T-cell (primary cell): ENCODE results near the gene TMEM156. TPM values are rescaled to one million over a fixed set of nuclear protein-coding genes. Genes with fewer than 3 reads are reported as not detected.

Experiments used
- ATAC-seq, 4 experiments: fragments of 200-7000 bp in 3 of 4; fragments of 150-1000 bp in 1 of 4; cut with Tn5 transposase; replicated peaks in 1 of 4; 1 replicate in 3 of 4; 2 replicates in 1 of 4; pipeline ENCODE4 v1.10.0; 2021; ENCODE audit warnings: moderate library complexity in 3 of 4, mild to moderate bottlenecking in 2 of 4, moderate number of reproducible peaks in 1 of 4
- CTCF ChIA-PET, 2 donors: fragments of 300-600 bp; sonication (Branson Sonifier 250); formaldehyde crosslinking; loops; one replicate each; lab custom pipeline; 2022; ENCODE audit warnings: antibody characterized with exemption in 2 of 2; lab: Charles Lee
- POLR2A ChIA-PET, 2 donors: fragments of 300-600 bp; sonication (Branson Sonifier 250); formaldehyde crosslinking; loops; one replicate each; lab custom pipeline; 2022; ENCODE audit warnings: antibody characterized with exemption in 2 of 2; lab: Charles Lee
- DNase-seq, 35 experiments: peaks; one replicate each; pipeline versions ENCODE4 v3.0.0 to v3.0.0-alpha.2; 2013 to 2023
- H3K27ac ChIP-seq: one replicate; pipeline ENCODE4 v1.5.1; 2013; ENCODE audit warnings: low read length
- H3K27me3 ChIP-seq, 2 experiments: replicated peaks in 1 of 2; 1 replicate in 1 of 2; 2 replicates in 1 of 2; pipeline versions ENCODE4 v1.6.1 to v1.7.0; 2013; ENCODE audit warnings: low read length in 1 of 2, mixed read lengths in 1 of 2; ENCODE audit not compliant: control insufficient read depth in 2 of 2, insufficient read depth in 2 of 2; ENCODE audit errors: extremely low read depth in 1 of 2
- H3K36me3 ChIP-seq, 2 donors: 1 replicate in 1 of 2; 2 replicates in 1 of 2; pipeline versions ENCODE4 v1.6.1 to v1.7.0; 2013; ENCODE audit warnings: low read length in 1 of 2; ENCODE audit not compliant: control insufficient read depth in 2 of 2, insufficient read depth in 1 of 2; ENCODE audit errors: extremely low read depth in 1 of 2
- H3K4me1 ChIP-seq, 2 experiments: 1 replicate in 1 of 2; 2 replicates in 1 of 2; pipeline versions ENCODE4 v1.6.1 to v1.7.0; 2013; ENCODE audit warnings: low read length in 2 of 2, mixed read lengths in 1 of 2; ENCODE audit not compliant: insufficient read depth in 2 of 2, control insufficient read depth in 1 of 2; ENCODE audit errors: extremely low read depth in 1 of 2
- H3K4me3 ChIP-seq, 2 donors: 1 replicate in 1 of 2; 2 replicates in 1 of 2; pipeline versions ENCODE4 v1.5.1 to v1.7.0; 2013; ENCODE audit warnings: mild to moderate bottlenecking in 2 of 2, low read length in 1 of 2, moderate library complexity in 1 of 2; ENCODE audit not compliant: control insufficient read depth in 1 of 2; ENCODE audit errors: extremely low read depth in 1 of 2
- H3K9me3 ChIP-seq: 2 replicates; pipeline ENCODE4 v1.7.0; 2013
- H3K27ac Mint-ChIP-seq, 2 donors: one replicate each; pipeline ENCODE4 v1.8.0; 2020 to 2021; ENCODE audit warnings: mild to moderate bottlenecking in 2 of 2, mixed read lengths in 2 of 2
- H3K27me3 Mint-ChIP-seq, 2 donors: one replicate each; pipeline ENCODE4 v1.8.0; 2021 to 2022; ENCODE audit warnings: mixed read lengths in 2 of 2
- H3K36me3 Mint-ChIP-seq: one replicate; pipeline ENCODE4 v1.8.0; 2021; ENCODE audit warnings: mixed read lengths
- H3K4me1 Mint-ChIP-seq, 3 donors: one replicate each; pipeline ENCODE4 v1.8.0; 2020 to 2022; ENCODE audit warnings: mixed read lengths in 3 of 3, mild to moderate bottlenecking in 1 of 3
- H3K4me3 Mint-ChIP-seq, 3 donors: one replicate each; pipeline ENCODE4 v1.8.0; 2020 to 2022; ENCODE audit warnings: mild to moderate bottlenecking in 3 of 3, mixed read lengths in 3 of 3, moderate library complexity in 3 of 3
- H3K9me3 Mint-ChIP-seq, 3 donors: one replicate each; pipeline ENCODE4 v1.8.0; 2020 to 2022; ENCODE audit warnings: mixed read lengths in 3 of 3
- WGBS: methylation state at CpG from one replicate; pipeline ENCODE4 v1.1.5; 2013; ENCODE audit warnings: missing lambda C conversion rate; ENCODE audit not compliant: insufficient coverage; 5-methylcytosine and 5-hydroxymethylcytosine counted together
- total RNA-seq, 35 experiments: library from RNA in 6 of 35; stranded (reverse) in 6 of 35; fragments of 120-200 nt in 1 of 35; gene quantifications; one replicate each; pipeline versions ENCODE4 v1.2.1 to v1.2.4 and lab custom pipeline; 2013 to 2026

The TMEM156 gene
- total RNA-seq, 5 donors from 2014 or later (not counting 1 experiment from before 2014, with no cell fraction given), result 7.5 to 23.1 (median 12.5) TPM

GRCh38 chr4:38923746-38924145 is 108.5 kb downstream of the TMEM156 start:
- no peaks in the 10 kb centered on the region for H3K36me3 Mint-ChIP-seq
- Histone ChIP-seq H3K27ac (no peak overlapping the region), H3K36me3 (no peaks in the 10 kb centered on the region), H3K27me3 (peaks cover 0 to 4% of the 10 kb centered on the region in 2 experiments), H3K9me3 (no peaks in the 10 kb centered on the region), H3K4me1 (no peaks in the 10 kb centered on the region), H3K4me3 (no peak overlapping the region)
- H3K27ac Mint-ChIP-seq, result no peak overlapping the region
- POLR2A ChIA-PET, result no interaction called here
- CTCF ChIA-PET, result interaction anchor here in 1 of 2 donors (1.1 kb wide), 1 partner anchor 8 kb away, joined by 3 read pairs; no protein-coding TSS in a partner anchor
- H3K4me3 Mint-ChIP-seq, result no peak overlapping the region
- no peaks in the 10 kb centered on the region for H3K9me3 Mint-ChIP-seq
- DNase-seq, result no peak
- no peaks in the 10 kb centered on the region for H3K27me3 Mint-ChIP-seq
- ATAC-seq, result no peak
- peaks cover 0 to 7% (median 2%) of the 10 kb centered on the region in 3 donors for H3K4me1 Mint-ChIP-seq
- WGBS, result no CpG with 5 or more reads among the region's 2 CpGs

GRCh38 chr4:38921151-38921550 is 111.1 kb downstream of the TMEM156 start:
- H3K9me3 ChIP-seq, result no peaks in the 10 kb centered on the region
- no peaks in the 10 kb centered on the region for H3K9me3 Mint-ChIP-seq
- H3K4me1 Mint-ChIP-seq, result peaks cover 0 to 7% (median 2%) of the 10 kb centered on the region in 3 donors
- no peaks in the 10 kb centered on the region for H3K36me3 ChIP-seq
- no peak overlapping the region for H3K27ac Mint-ChIP-seq
- H3K36me3 Mint-ChIP-seq, result no peaks in the 10 kb centered on the region
- no peaks in the 10 kb centered on the region for H3K27me3 Mint-ChIP-seq
- no peaks in the 10 kb centered on the region for H3K4me1 ChIP-seq
- POLR2A ChIA-PET, result no interaction called here
- ATAC-seq (no peak), DNase-seq (no peak)
- no peak overlapping the region for H3K4me3 Mint-ChIP-seq
- no CpG with 5 or more reads among the region's 3 CpGs for WGBS
- H3K27ac ChIP-seq, result no peak overlapping the region
- H3K4me3 ChIP-seq, result no peak overlapping the region
- H3K27me3 ChIP-seq, result peaks cover 0 to 4% of the 10 kb centered on the region in 2 experiments
- CTCF ChIA-PET, result no interaction called here

GRCh38 chr4:38920677-38921076 is 111.5 kb downstream of the TMEM156 start:
- no peaks in the 10 kb centered on the region for H3K36me3 ChIP-seq
- no peaks in the 10 kb centered on the region for H3K27me3 Mint-ChIP-seq
- H3K9me3 ChIP-seq, result no peaks in the 10 kb centered on the region
- no peak overlapping the region for H3K4me3 Mint-ChIP-seq
- DNase-seq, result no peak
- no peak overlapping the region for H3K4me3 ChIP-seq
- no peaks in the 10 kb centered on the region for H3K36me3 Mint-ChIP-seq
- H3K27ac Mint-ChIP-seq, result no peak overlapping the region
- ChIA-PET CTCF (no interaction called here), POLR2A (no interaction called here)
- H3K4me1 Mint-ChIP-seq, result peaks cover 0 to 7% (median 2%) of the 10 kb centered on the region in 3 donors
- H3K27me3 ChIP-seq, result peaks cover 0 to 2% of the 10 kb centered on the region in 2 experiments
- H3K4me1 ChIP-seq, result no peaks in the 10 kb centered on the region
- WGBS, result 23% methylated on average over 4 of the region's 6 CpGs
- no peak overlapping the region for H3K27ac ChIP-seq
- no peak for ATAC-seq
- no peaks in the 10 kb centered on the region for H3K9me3 Mint-ChIP-seq

GRCh38 chr4:38920186-38920585 is 112.0 kb downstream of the TMEM156 start:
- Mint-ChIP-seq H3K4me1 (peaks cover 1 to 10% (median 5%) of the 10 kb centered on the region in 3 donors), H3K4me3 (no peak overlapping the region), H3K27ac (no peak overlapping the region), H3K9me3 (no peaks in the 10 kb centered on the region), H3K36me3 (no peaks in the 10 kb centered on the region), H3K27me3 (no peaks in the 10 kb centered on the region)
- ATAC-seq, result no peak
- no peak for DNase-seq
- WGBS, result 82% methylated on average over 1 of the region's 2 CpGs
- Histone ChIP-seq H3K27ac (no peak overlapping the region), H3K4me1 (no peaks in the 10 kb centered on the region), H3K4me3 (no peak overlapping the region), H3K36me3 (no peaks in the 10 kb centered on the region), H3K27me3 (peaks cover 0 to 2% of the 10 kb centered on the region in 2 experiments), H3K9me3 (no peaks in the 10 kb centered on the region)
- ChIA-PET POLR2A (no interaction called here), CTCF (no interaction called here)

- DNase-seq (no peak), ATAC-seq (no peak)
- Histone ChIP-seq H3K9me3 (no peaks in the 10 kb centered on the region), H3K36me3 (no peaks in the 10 kb centered on the region), H3K27me3 (peaks cover 0 to 2% of the 10 kb centered on the region in 2 experiments), H3K27ac (no peak overlapping the region), H3K4me1 (no peaks in the 10 kb centered on the region), H3K4me3 (no peak overlapping the region)
- CTCF ChIA-PET, result no interaction called here
- no peak overlapping the region for H3K4me3 Mint-ChIP-seq
- WGBS, result 90% methylated on average over 2 of the region's 3 CpGs
- peaks cover 8 to 16% (median 11%) of the 10 kb centered on the region in 3 donors for H3K4me1 Mint-ChIP-seq
- H3K27me3 Mint-ChIP-seq, result no peaks in the 10 kb centered on the region
- POLR2A ChIA-PET, result no interaction called here
- H3K36me3 Mint-ChIP-seq, result no peaks in the 10 kb centered on the region
- no peaks in the 10 kb centered on the region for H3K9me3 Mint-ChIP-seq
- H3K27ac Mint-ChIP-seq, result no peak overlapping the region
Measured at GRCh38 chr4:38919494-38919893, 112.7 kb downstream of the TMEM156 start.

GRCh38 chr4:38917481-38918025 is 114.7 kb downstream of the TMEM156 start:
- DNase-seq (no peak), ATAC-seq (no peak)
- Mint-ChIP-seq H3K9me3 (no peaks in the 10 kb centered on the region), H3K36me3 (no peaks in the 10 kb centered on the region), H3K27me3 (no peaks in the 10 kb centered on the region), H3K27ac (no peak overlapping the region), H3K4me1 (peaks cover 8 to 16% (median 11%) of the 10 kb centered on the region in 3 donors), H3K4me3 (no peak overlapping the region)
- no peak overlapping the region for H3K4me3 ChIP-seq
- no peaks in the 10 kb centered on the region for H3K9me3 ChIP-seq
- H3K4me1 ChIP-seq, result no peaks in the 10 kb centered on the region
- WGBS, result no CpG with 5 or more reads among the region's 8 CpGs
- ChIA-PET POLR2A (no interaction called here), CTCF (no interaction called here)
- H3K27me3 ChIP-seq, result peaks cover 0 to 2% of the 10 kb centered on the region in 2 experiments
- no peaks in the 10 kb centered on the region for H3K36me3 ChIP-seq
- H3K27ac ChIP-seq, result no peak overlapping the region
